Stimulated activated CD4-positive, alpha-beta T cell treated with anti-CD3 and anti-CD28 coated beads, Interleukin-1b, Interleukin-23, amount 100 ng/mL, for 24 hours (primary cell): Measurements from ENCODE around the gene GIPC1.
"Not testable (repeated sequence)": the region's sequence is repeated elsewhere in the genome, so short reads cannot be mapped to it uniquely, and the experiment has no call there.

Experiments used
- DNase-seq, 4 experiments: peaks; one replicate each; pipeline ENCODE4 v3.0.0-alpha.2; 2020; ENCODE audit warnings: low read depth in 4 of 4, low spot score in 1 of 4

Gene GIPC1

GRCh38 chr19:14472202-14472938 is 23.6 kb downstream of the GIPC1 start:
- DNase-seq, result peak; percentile 76 to 94 (median 83)

- DNase-seq, result no peak
Observed at GRCh38 chr19:14471436-14472187, 24.3 kb downstream of the GIPC1 start.

- DNase-seq, result no peak
Observed at GRCh38 chr19:14470031-14470876, 25.7 kb downstream of the GIPC1 start.

- no peak for DNase-seq
Observed at GRCh38 chr19:14467816-14468215, 28.1 kb downstream of the GIPC1 start.

GRCh38 chr19:14467391-14467790 is 28.5 kb downstream of the GIPC1 start:
- DNase-seq, result no peak

- no peak for DNase-seq
Observed at GRCh38 chr19:14463747-14464146, 32.2 kb downstream of the GIPC1 start.

- not testable (repeated sequence) for DNase-seq
Observed at GRCh38 chr19:14462401-14462800, 33.5 kb downstream of the GIPC1 start.

GRCh38 chr19:14460935-14461334 is 35.0 kb downstream of the GIPC1 start:
- no peak for DNase-seq

GRCh38 chr19:14459703-14460102 is 36.2 kb downstream of the GIPC1 start:
- DNase-seq, result no peak

GRCh38 chr19:14452303-14452702 is 43.6 kb downstream of the GIPC1 start:
- not testable (repeated sequence) for DNase-seq

- DNase-seq, result no peak
Observed at GRCh38 chr19:14450876-14451275, 45.1 kb downstream of the GIPC1 start.

- DNase-seq, result peak in 2 of 4 experiments; percentile 51 to 72
Observed at GRCh38 chr19:14450168-14450874, 45.6 kb downstream of the GIPC1 start.

GRCh38 chr19:14449321-14449720 is 46.6 kb downstream of the GIPC1 start:
- DNase-seq, result no peak

- DNase-seq, result no peak
Observed at GRCh38 chr19:14446336-14447036, 49.4 kb downstream of the GIPC1 start.

GRCh38 chr19:14443632-14444216 is 52.2 kb downstream of the GIPC1 start:
- DNase-seq, result no peak

- DNase-seq, result no peak
Observed at GRCh38 chr19:14442891-14443631, 52.9 kb downstream of the GIPC1 start.

GRCh38 chr19:14441041-14441938 is 54.6 kb downstream of the GIPC1 start:
- no peak for DNase-seq

GRCh38 chr19:14440049-14440448 is 55.9 kb downstream of the GIPC1 start:
- DNase-seq, result peak in 3 of 4 experiments; percentile 54 to 77 (median 68)
